Lower leg skin (tissue), 4 donors: Measurements from ENCODE around the gene TPSD1. TPM values are rescaled to one million over a fixed set of nuclear protein-coding genes. Genes with fewer than 3 reads are reported as not detected.
"Not testable (repeated sequence)": the region's sequence is repeated elsewhere in the genome, so short reads cannot be mapped to it uniquely, and the experiment has no call there.

Source experiments
- DNase-seq, 2 donors: peaks; one replicate each; pipeline ENCODE4 v3.0.0-alpha.2; 2019; ENCODE audit warnings: low spot score in 2 of 2
- H3K4me3 ChIP-seq: fragments of 200-600 bp; sonication (generic); 2 replicates; pipeline ENCODE4 v1.5.1; 2017; ENCODE audit warnings: mild to moderate bottlenecking, low read depth; ENCODE audit not compliant: poor library complexity, severe bottlenecking
- CTCF ChIP-seq, 3 donors: fragments of 450-650 bp; IDR thresholded peaks; one replicate each; pipeline ENCODE4 v1.5.1; 2016; ENCODE audit warnings: antibody characterized with exemption in 3 of 3, mild to moderate bottlenecking in 3 of 3, moderate library complexity in 2 of 3
- POLR2A ChIP-seq, 2 donors: fragments of 450-650 bp; IDR thresholded peaks; one replicate each; pipeline ENCODE4 v1.6.1; 2016 to 2017; ENCODE audit warnings: antibody characterized with exemption in 2 of 2, mild to moderate bottlenecking in 1 of 2, moderate library complexity in 1 of 2
- WGBS, 2 donors: methylation state at CpG; one replicate each; pipeline ENCODE4 v1.1.5; 2018; 5-methylcytosine and 5-hydroxymethylcytosine counted together
- intact Hi-C: fragments of 100-400 bp; cut with DNase I; formaldehyde crosslinking; loops from one replicate; pipeline ENCODE4 v1.15.0; 2023; ENCODE audit warnings: low total_unique reads
- total RNA-seq, 4 donors: library from RNA; depleted of rRNA; stranded (reverse); fragments of >200 nt; gene quantifications; one replicate each; pipeline ENCODE4 v1.1.0, GENCODE V29; 2016

Gene TPSD1
- total RNA-seq, 4 donors from 2014 or later: 0.93 to 7.1 (median 2.4) TPM

- no peak for TF ChIP-seq POLR2A (IDR thresholded peaks at IDR 0.05)
- DNase-seq: no peak
- WGBS, 2 donors: 71 to 76% methylated on average over 9 of the region's 9 CpGs
- intact Hi-C loops: no loop called here
- H3K4me3 ChIP-seq: no peak overlapping the region
These were observed 17.9 kb upstream of the TPSD1 start for GRCh38 chr16:1237990-1238389.

- 57 to 62% methylated on average over 14 to 16 of the region's 23 CpGs for WGBS, 2 donors
- DNase-seq, intact Hi-C loops: not testable (repeated sequence)
These were observed 17.0 kb upstream of the TPSD1 start for GRCh38 chr16:1238909-1239308.

GRCh38 chr16:1239575-1239974, 16.3 kb upstream of the TPSD1 start:
- DNase-seq, H3K4me3 ChIP-seq, intact Hi-C loops: not testable (repeated sequence)
- 71 to 78% methylated on average over 6 to 8 of the region's 9 CpGs for WGBS, 2 donors

More at GRCh38 chr16:1238909-1239308, 17.0 kb upstream of the TPSD1 start:
- not testable (repeated sequence) for H3K4me3 ChIP-seq

- DNase-seq, intact Hi-C loops, H3K4me3 ChIP-seq: not testable (repeated sequence)
- WGBS, 2 donors: no CpG with 5 or more reads among the region's 12 CpGs
These were observed 15.4 kb upstream of the TPSD1 start, which contains the start of gene TPSAB1 for GRCh38 chr16:1240436-1240835. TPSAB1 (plus strand) TSS chr16:1240705; CDS start chr16:1240939, 234 bp downstream.

GRCh38 chr16:1241081-1241480, 14.8 kb upstream of the TPSD1 start:
- DNase-seq, intact Hi-C loops, H3K4me3 ChIP-seq: not testable (repeated sequence)
- 96% methylated on average over 5 of the region's 15 CpGs; no CpG with 5 or more reads in 1 of the 2 donors for WGBS, 2 donors

GRCh38 chr16:1243363-1243762, 12.5 kb upstream of the TPSD1 start:
- DNase-seq, intact Hi-C loops, H3K4me3 ChIP-seq: not testable (repeated sequence)
- WGBS, 2 donors: 62 to 69% methylated on average over 5 to 7 of the region's 11 CpGs

GRCh38 chr16:1243907-1244850, 11.7 kb upstream of the TPSD1 start:
- H3K4me3 ChIP-seq, DNase-seq, intact Hi-C loops: not testable (repeated sequence)
- 58 to 70% methylated on average over 17 to 24 of the region's 32 CpGs for WGBS, 2 donors

GRCh38 chr16:1244881-1245280, 11.0 kb upstream of the TPSD1 start:
- TF ChIP-seq POLR2A (IDR thresholded peaks at IDR 0.05) (no peak), CTCF (IDR thresholded peaks at IDR 0.05) (no peak)
- DNase-seq: no peak
- intact Hi-C loops: no loop called here
- no peak overlapping the region for H3K4me3 ChIP-seq
- WGBS, 2 donors: 63 to 73% methylated on average over 10 to 11 of the region's 12 CpGs

GRCh38 chr16:1245452-1246020, 10.3 kb upstream of the TPSD1 start:
- intact Hi-C loops: no loop called here
- H3K4me3 ChIP-seq: no peak overlapping the region
- TF ChIP-seq POLR2A (IDR thresholded peaks at IDR 0.05): no peak
- TF ChIP-seq CTCF (IDR thresholded peaks at IDR 0.05): no peak
- WGBS, 2 donors: 32 to 36% methylated on average over 22 of the region's 22 CpGs
- DNase-seq: no peak

GRCh38 chr16:1247903-1248537, 7.8 kb upstream of the TPSD1 start:
- intact Hi-C loops, DNase-seq, H3K4me3 ChIP-seq: not testable (repeated sequence)
- WGBS, 2 donors: 79% methylated on average over 12 to 13 of the region's 14 CpGs

- intact Hi-C loops, H3K4me3 ChIP-seq, DNase-seq: not testable (repeated sequence)
- WGBS, 2 donors: 20% methylated on average over 1 of the region's 43 CpGs; no CpG with 5 or more reads in 1 of the 2 donors
These were observed 6.7 kb upstream of the TPSD1 start for GRCh38 chr16:1249031-1249755.
